OCI-LY7 (cell line): ENCODE data around the gene ATP1A3.

Experiments used
- CTCF ChIP-seq: fragments of 200-600 bp; sonication (generic); conservative IDR thresholded peaks from 2 replicates; pipeline ENCODE4 v1.5.1; 2014; ENCODE audit warnings: mild to moderate bottlenecking, antibody characterized with exemption, low read length, moderate library complexity, mixed read lengths
- EZH2phosphoT487 ChIP-seq: fragments of 200-600 bp; sonication (generic); IDR thresholded peaks from 2 replicates; pipeline ENCODE4 v1.6.1; 2018; ENCODE audit warnings: low read depth, borderline replicate concordance, mild to moderate bottlenecking, mixed run types, antibody characterized with exemption, low read length, moderate library complexity, mixed read lengths

- TF ChIP-seq CTCF (no peak), EZH2phosphoT487 (no peak)
These were observed 67.1 kb downstream of the ATP1A3 start for GRCh38 chr19:41926763-41927496.
